ENCODE measurements around the gene TSC22D4.
"Not testable (repeated sequence)": the region's sequence is repeated elsewhere in the genome, so short reads cannot be mapped to it uniquely, and the experiment has no call there.

Gene TSC22D4

DNA sequence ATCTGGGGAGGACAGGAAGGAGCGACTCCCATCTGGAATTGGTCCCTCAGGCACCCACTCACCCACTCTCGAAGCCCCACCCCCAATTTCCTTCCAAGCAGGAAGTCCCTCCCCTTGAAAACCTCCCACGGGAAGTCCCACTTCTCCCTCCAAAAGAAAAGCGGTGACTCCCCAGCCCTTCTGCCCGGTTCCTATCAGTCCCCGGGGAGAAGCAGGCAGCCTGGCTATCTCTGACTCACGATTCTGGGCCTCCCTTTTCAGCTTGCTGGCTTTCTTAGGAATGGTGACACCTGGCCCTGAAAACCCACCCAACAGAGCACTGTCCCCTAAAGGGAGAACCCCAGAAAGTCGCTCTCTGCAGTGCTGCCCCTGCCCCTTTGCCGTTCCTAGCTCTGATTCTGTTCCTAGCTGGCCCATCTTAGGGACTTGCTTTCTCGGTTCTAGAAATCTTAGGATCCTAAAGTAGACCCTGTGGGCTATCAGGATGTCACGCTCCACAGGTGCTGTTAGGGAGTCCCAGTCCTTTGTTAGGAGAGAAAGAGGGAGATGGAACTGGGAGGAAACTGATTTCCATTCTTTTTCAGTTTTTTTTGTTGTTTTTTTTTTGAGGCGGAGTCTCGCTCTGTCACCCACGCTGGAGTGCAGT is 6.0 kb downstream of the TSC22D4 start:
- no peak for DNase-seq (ENCODE audit: low read depth)

DNA sequence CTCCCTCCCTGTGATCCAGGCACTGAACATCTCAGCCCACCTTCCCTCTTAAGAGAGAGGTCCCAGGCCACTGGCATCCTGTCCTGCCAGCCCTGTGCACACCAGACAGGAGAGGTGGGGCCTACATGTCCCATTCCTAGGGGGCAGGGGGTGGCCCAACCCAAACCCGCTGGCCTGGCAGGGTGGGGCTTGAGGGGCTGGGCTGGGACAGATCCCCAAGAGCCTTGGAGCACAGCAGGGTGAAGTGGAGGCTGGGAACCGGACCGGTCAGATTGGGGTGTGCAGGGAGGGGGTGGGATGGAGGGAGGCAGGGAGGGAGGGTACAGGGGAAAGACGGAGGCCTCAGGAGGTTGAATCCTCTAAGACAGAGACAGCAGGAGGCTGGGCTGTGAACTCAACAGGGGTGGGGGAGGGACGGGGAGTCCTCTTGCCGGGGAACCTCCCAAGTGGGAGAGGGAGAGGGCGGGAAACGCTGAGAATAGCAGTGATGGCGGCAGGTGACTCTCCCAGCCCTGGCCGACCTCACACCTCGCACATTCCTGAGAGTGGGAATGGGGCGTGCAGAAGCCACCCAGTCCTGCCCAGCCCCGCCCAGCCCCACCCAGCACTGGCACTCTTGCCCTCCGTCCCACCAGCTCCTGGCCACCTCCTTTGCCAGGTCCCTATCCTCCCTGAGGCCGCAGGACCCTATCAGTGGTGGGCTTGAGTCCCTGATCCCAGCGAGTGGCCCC is 6.7 kb downstream of the TSC22D4 start:
- DNase-seq (ENCODE audit: low read depth) = no peak

DNA sequence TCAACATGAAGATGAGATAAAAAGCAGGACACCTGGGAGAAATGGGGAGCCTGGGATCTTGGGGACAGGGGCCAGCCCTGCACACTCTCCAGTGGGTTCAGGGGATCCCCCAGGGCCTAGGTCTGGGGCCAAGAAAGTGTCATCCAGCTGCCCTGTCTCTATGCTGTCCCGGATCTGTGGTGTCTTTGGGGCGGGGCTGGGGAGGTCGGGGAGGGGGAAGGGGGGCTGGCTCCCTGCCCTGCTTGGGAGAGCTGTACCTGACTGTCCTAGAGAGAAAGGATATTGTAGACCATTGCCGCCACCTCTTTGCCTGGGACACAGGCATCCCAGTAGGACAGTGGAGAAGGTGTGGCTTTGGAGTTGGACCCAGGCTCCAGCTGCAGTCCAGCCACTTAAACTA is 8.0 kb downstream of the TSC22D4 start:
- DNase-seq (ENCODE audit: low read depth) = no peak

GRCh38 chr7:100469227-100470044 is 9.6 kb downstream of the TSC22D4 start:
- peak; percentile 89 for DNase-seq (ENCODE audit: low read depth)

- no peak for DNase-seq (ENCODE audit: low read depth)
Observed at GRCh38 chr7:100467638-100468373, 11.2 kb downstream of the TSC22D4 start.

GRCh38 chr7:100466653-100467605 is 12.1 kb downstream of the TSC22D4 start:
- no peak for DNase-seq (ENCODE audit: low read depth)

DNA sequence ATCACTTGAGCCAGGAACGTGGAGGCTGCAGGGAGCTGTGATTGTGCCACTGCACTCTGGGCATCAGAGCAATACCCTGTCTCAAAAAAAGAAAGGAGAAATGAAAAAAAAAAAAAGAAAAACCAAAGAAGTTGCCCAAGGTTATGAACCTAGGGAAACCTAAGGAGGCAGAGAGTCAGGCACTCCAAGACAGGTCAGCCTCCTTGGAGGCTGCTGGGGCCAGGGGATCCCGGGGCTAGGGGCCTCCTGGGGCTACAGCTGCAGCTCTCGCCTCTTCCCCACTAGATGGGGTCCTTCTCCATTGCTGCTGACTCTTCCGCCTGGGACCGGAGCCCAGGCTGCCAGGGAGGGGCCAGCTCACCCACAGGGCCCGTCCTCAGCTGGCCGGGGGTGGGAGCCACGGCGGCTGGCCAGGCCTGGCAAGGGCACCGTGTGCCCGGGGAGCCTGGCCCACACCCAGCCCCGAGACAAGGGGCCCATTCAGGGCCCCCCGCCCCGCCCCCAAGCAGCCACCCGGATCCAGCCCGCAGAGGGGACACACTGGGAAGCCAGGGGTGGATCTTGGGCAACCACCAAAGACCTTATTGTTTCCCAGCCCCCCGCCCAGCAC is 13.2 kb downstream of the TSC22D4 start:
- no peak for DNase-seq (ENCODE audit: low read depth)

GRCh38 chr7:100465299-100465698 is 13.7 kb downstream of the TSC22D4 start:
- no peak for DNase-seq (ENCODE audit: low read depth)

- no peak for DNase-seq (ENCODE audit: low read depth)
Observed at GRCh38 chr7:100464791-100465190, 14.2 kb downstream of the TSC22D4 start.

DNA sequence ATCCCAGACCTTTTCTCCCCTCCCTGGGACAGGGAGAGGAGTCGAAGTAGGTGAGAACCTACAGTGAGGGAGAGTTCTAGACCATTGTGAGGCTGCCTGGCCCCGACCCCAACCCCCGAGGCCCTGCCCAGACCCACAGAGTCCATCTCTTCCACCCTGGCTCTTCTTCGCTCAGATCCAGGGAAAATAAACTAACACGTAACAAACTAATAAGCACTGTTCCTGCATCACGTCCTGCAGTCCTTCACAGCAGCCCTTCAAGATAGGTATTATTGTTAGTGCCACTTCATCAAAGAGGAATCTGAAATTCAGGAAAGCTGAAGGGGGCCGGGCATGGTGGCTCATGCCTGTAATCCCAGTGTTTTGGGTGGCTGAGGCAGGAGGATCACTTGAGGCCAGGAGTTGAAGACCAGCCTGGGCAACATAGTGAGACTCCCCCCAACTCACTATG is 14.8 kb downstream of the TSC22D4 start, which contains the start of gene SPACDR:
SPACDR (minus strand) TSS at position 51 of the 451 bp plus-strand sequence. CDS start 235 bp downstream, outside the sequence.
- DNase-seq (ENCODE audit: low read depth) = no peak

GRCh38 chr7:100457033-100457432 is 22.0 kb downstream of the TSC22D4 start:
- no peak for DNase-seq (ENCODE audit: low read depth)

DNA sequence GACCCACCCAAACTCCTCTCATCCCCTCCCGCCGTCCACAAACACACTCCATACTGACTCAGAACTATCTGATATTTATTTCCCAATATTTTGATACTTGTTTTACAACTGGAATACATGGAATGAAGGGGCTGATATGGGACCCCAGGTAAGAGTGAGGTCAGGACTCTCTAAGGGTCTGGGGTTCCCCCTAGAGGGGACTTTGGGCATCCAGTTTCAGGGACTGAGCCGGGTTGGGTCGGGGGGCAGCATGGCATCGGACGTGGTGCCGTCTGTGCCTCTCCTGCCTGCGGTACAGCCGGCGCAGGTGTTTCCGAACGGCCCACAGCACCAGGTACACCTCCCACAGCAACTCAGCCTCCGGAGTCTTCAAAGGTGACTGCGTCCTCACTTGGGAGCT is 22.5 kb downstream of the TSC22D4 start:
- DNase-seq (ENCODE audit: low read depth) = no peak

- DNase-seq (ENCODE audit: low read depth) = no peak
Observed at GRCh38 chr7:100455206-100455605, 23.8 kb downstream of the TSC22D4 start.

GRCh38 chr7:100453854-100454253 is 25.2 kb downstream of the TSC22D4 start:
- not testable (repeated sequence) for DNase-seq (ENCODE audit: low read depth)

DNA sequence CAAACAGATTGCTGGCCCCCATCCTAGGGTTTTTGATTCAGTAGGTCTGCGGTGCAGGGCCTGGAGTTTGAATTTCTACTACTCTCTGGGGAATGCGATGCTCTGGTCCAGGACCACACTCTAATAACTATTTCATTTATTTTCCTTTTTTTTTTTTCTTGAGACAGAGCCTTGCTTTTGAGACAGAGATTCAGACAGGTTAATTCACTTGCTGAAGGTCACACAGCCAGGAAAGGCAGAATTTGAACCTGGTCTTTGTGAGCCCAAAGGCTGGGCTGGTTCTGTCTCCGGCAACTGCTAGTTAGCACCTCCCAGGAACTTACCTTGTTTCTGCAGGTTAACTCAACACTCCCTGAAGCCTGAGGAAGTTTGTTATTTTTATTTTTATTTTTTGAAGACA is 26.5 kb downstream of the TSC22D4 start:
- DNase-seq (ENCODE audit: low read depth) = no peak

- no peak for DNase-seq (ENCODE audit: low read depth)
Observed at GRCh38 chr7:100449190-100449795, 29.7 kb downstream of the TSC22D4 start.

DNA sequence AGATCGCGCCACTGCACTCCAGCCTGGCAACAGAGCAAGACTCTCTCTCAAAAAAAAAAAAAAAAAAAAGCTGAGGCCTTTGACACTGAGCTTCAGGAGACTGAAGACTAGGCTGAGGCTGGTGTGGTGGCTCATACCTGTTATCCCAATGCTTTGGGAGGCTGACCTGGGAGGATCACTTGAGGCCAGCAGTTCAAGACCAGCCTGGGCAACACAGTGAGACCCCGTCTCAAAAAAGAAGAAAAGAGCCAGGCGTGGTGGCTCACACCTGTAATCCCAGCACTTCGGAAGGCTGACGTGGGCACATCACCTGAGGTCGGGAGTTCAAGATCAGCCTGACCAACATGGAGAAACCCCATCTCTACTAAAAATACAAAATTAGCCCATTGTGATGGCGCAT is 31.7 kb downstream of the TSC22D4 start:
- not testable (repeated sequence) for DNase-seq (ENCODE audit: low read depth)

DNA sequence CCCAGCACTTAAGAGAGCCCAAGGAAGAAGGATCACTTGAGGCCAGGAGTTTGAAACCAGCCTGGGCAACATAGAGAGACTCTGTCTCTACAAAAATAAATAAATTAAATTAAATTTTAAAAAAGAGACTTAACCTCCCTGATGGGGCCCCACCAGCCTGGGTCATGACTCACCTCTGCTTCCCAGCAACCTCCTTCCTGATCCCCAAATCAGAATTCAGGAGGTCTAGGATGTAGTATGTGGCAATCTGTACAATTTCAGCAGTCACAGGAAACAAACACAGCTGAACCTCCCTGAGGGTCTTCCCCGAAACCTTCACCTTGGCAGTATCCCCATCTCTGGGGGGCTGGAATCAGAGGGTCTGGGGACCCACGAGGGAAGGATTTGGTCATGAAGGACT is 33.0 kb downstream of the TSC22D4 start:
- DNase-seq (ENCODE audit: low read depth) = no peak

GRCh38 chr7:100444311-100445278 is 34.4 kb downstream of the TSC22D4 start:
- DNase-seq (ENCODE audit: low read depth) = no peak
